Type B pancreatic cell (in vitro differentiated cells): ENCODE results near the gene COQ6. TPM values are rescaled to one million over a fixed set of nuclear protein-coding genes. Genes with fewer than 3 reads are reported as not detected.

ENCODE experiments used
- DNase-seq: peaks from one replicate; pipeline ENCODE4 v3.0.0; 2021; ENCODE audit warnings: mixed read lengths; ENCODE audit not compliant: unreplicated experiment; ENCODE audit errors: extremely low spot score
- H3K27ac Mint-ChIP-seq: 2 replicates; pipeline ENCODE4 v1.8.0; 2021; ENCODE audit warnings: mild to moderate bottlenecking, mixed read lengths
- H3K27me3 Mint-ChIP-seq: 2 replicates; pipeline ENCODE4 v1.8.0; 2021; ENCODE audit warnings: mixed read lengths
- H3K36me3 Mint-ChIP-seq: 2 replicates; pipeline ENCODE4 v1.8.0; 2021; ENCODE audit warnings: mixed read lengths
- H3K4me1 Mint-ChIP-seq: one replicate; pipeline ENCODE4 v1.8.0; 2021; ENCODE audit warnings: mixed read lengths; ENCODE audit not compliant: unreplicated experiment
- H3K4me3 Mint-ChIP-seq: 2 replicates; pipeline ENCODE4 v1.8.0; 2021; ENCODE audit warnings: mild to moderate bottlenecking, mixed read lengths
- H3K9me3 Mint-ChIP-seq: 2 replicates; pipeline ENCODE4 v1.8.0; 2021; ENCODE audit warnings: mixed read lengths
- CTCF ChIP-seq: fragments of 200-600 bp; sonication (generic); conservative IDR thresholded peaks from 2 replicates; pipeline ENCODE4 v1.5.0; 2021; ENCODE audit warnings: antibody characterized with exemption, mild to moderate bottlenecking
- total RNA-seq: library from RNA; stranded (reverse); gene quantifications from 2 replicates; pipeline ENCODE4 v1.2.1, GENCODE V29; 2021; ENCODE audit warnings: low replicate concordance

COQ6 gene
- total RNA-seq, 1 donor from 2014 or later, result 21.2 TPM

DNA sequence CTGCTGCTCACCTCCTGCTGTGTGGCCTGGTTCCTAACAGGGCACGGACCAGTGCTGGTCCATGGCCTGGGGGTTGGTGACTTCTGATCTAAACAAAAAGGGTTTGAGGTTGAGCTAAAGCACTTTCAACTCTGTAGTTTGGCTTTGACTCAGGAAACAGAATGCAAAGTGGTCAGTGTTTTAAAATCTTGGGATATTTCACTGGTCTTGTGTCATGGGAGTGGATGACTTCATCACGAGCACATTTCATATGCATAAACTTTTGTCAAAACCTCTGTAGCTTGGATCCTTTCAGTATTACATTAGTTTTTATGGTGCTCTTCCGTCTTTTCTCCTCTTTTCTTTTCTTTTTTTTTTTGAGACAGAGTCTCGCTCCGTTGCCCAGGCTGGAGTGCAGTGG is 25.8 kb upstream of the COQ6 start:
- H3K4me1 Mint-ChIP-seq, result no peaks in the 10 kb centered on the region
- no peak for TF ChIP-seq CTCF
- no peak for DNase-seq
- no peaks in the 10 kb centered on the region for H3K27me3 Mint-ChIP-seq
- H3K36me3 Mint-ChIP-seq, result peaks cover 31% of the 10 kb centered on the region
- no peaks in the 10 kb centered on the region for H3K9me3 Mint-ChIP-seq
- no peak overlapping the region for H3K27ac Mint-ChIP-seq
- H3K4me3 Mint-ChIP-seq, result no peak overlapping the region

DNA sequence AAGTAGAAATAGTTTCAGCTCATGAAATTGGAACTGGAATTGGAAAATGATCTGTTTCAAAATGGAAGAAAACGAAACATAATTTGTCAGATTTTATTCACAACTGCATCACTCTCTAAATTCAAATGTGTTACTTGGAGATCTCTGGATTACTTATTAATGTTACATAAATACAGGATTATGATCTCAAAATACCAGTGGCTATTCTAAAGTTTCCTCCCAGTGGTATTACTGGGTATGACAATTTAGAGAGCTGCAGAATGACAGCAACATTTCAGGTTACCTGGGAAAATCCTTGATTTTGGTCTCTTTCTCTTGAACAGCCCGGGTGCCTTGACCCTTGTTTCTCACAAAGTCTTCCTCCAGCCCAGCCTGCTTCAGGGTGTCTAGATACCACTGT is 14.4 kb upstream of the COQ6 start:
- H3K4me1 Mint-ChIP-seq, result no peaks in the 10 kb centered on the region
- H3K27me3 Mint-ChIP-seq, result no peaks in the 10 kb centered on the region

DNA sequence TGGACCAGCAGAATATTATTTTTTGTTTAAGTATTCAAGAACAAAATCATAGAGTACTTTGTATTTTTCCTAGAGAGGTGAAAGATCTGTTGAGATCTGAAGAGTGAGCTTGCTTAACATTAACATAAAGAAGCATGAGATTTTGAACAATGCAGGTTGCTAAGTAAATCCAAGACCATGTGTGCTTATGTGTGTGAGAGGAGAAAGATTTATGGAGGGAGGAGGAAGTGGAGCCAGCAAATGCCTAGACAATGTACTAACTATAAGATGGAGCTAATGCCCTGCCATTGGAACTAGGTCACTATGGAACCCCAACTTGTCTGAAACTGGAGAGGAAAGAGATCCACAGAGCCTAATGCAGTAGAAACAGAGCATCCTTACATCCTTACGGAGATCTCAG is 13.6 kb upstream of the COQ6 start:
- TF ChIP-seq CTCF, result no peak
- no peak for DNase-seq
- H3K27me3 Mint-ChIP-seq, result no peaks in the 10 kb centered on the region
- no peak overlapping the region for H3K4me3 Mint-ChIP-seq
- H3K27ac Mint-ChIP-seq, result no peak overlapping the region
- H3K9me3 Mint-ChIP-seq, result no peaks in the 10 kb centered on the region
- H3K4me1 Mint-ChIP-seq, result no peaks in the 10 kb centered on the region
- peaks cover 10% of the 10 kb centered on the region for H3K36me3 Mint-ChIP-seq

More for the DNA sequence above, 14.4 kb upstream of the COQ6 start:
- H3K27ac Mint-ChIP-seq, result no peak overlapping the region
- H3K9me3 Mint-ChIP-seq, result no peaks in the 10 kb centered on the region
- DNase-seq, result no peak
- TF ChIP-seq CTCF, result peak; percentile 68
- peaks cover 10% of the 10 kb centered on the region for H3K36me3 Mint-ChIP-seq
- no peak overlapping the region for H3K4me3 Mint-ChIP-seq

GRCh38 chr14:73937012-73937411 is 13.1 kb upstream of the COQ6 start:
- no peak overlapping the region for H3K4me3 Mint-ChIP-seq
- peaks cover 10% of the 10 kb centered on the region for H3K36me3 Mint-ChIP-seq
- DNase-seq, result no peak
- no peak for TF ChIP-seq CTCF
- H3K27me3 Mint-ChIP-seq, result no peaks in the 10 kb centered on the region
- no peak overlapping the region for H3K27ac Mint-ChIP-seq
- H3K9me3 Mint-ChIP-seq, result no peaks in the 10 kb centered on the region
- no peaks in the 10 kb centered on the region for H3K4me1 Mint-ChIP-seq

DNA sequence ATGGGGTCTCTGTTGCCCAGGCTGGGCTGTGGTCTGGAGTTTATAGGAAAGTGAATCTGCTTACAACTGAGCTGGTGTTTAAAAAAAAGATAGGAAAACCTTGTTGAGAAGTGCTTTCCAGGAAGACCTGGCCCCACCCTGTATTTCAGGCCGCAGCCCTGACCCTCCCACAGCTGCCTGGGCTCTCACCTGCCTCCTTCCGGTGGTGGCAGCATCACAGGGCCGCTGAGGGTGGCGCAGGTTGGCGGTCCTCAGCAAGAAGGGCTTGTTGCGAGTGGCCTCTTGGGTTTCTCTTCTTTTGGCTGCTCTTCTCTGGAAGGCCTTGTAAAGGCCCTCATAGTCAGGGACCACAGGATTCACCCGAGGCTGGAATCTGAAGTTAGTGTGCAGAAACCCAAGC is 7.9 kb upstream of the COQ6 start:
- Mint-ChIP-seq H3K4me3 (no peak overlapping the region), H3K4me1 (no peaks in the 10 kb centered on the region), H3K9me3 (no peaks in the 10 kb centered on the region), H3K36me3 (peaks cover 5% of the 10 kb centered on the region), H3K27ac (no peak overlapping the region), H3K27me3 (peaks cover 3% of the 10 kb centered on the region)
- DNase-seq, result no peak
- TF ChIP-seq CTCF, result no peak

DNA sequence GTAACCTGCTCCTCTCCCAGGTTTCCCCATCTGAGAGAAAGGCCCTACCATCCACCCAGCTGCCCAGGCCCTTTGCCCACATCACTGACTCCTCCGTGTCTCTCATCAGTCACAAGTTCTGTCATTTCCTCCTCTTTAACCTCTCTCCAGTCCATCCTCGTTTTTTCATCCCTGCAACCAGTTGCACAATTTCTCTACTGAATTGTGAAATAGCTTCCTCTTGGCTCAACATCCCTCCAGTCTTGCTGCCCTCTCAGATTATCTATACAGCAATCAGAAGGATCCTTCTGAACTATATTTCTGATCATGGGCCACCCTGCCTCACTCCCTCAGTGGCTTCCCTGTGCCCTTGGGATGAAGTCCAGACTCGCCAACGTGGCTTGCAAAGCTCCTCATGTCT is 7.0 kb upstream of the COQ6 start:
- Mint-ChIP-seq H3K36me3 (peaks cover 5% of the 10 kb centered on the region), H3K4me3 (no peak overlapping the region), H3K9me3 (no peaks in the 10 kb centered on the region), H3K27ac (peak overlapping the region; percentile 0), H3K4me1 (no peaks in the 10 kb centered on the region), H3K27me3 (peaks cover 3% of the 10 kb centered on the region)
- no peak for TF ChIP-seq CTCF
- DNase-seq, result no peak
